D721Med (cell line): ENCODE results near the gene PID1.

Experiments used
- DNase-seq: peaks from one replicate; pipeline ENCODE4 v3.0.0; 2011; ENCODE audit warnings: low spot score; ENCODE audit not compliant: insufficient read length
- FAIRE-seq: peaks from 2 replicates; lab custom pipeline; 2011; peaks lifted over from hg19 to GRCh38; lab: Jason Lieb, UNC
- CTCF ChIP-seq: IDR thresholded peaks from 2 replicates; pipeline ENCODE4 v1.5.1; 2012; ENCODE audit warnings: mild to moderate bottlenecking, control low read depth; ENCODE audit not compliant: insufficient read depth; ENCODE audit errors: missing control alignments

Gene PID1

GRCh38 chr2:229223107-229223506 lies 48.0 kb downstream of the PID1 start:
- no peak for TF ChIP-seq CTCF
- DNase-seq (no peak), FAIRE-seq (no peak)

- DNase-seq (no peak), FAIRE-seq (no peak)
- no peak for TF ChIP-seq CTCF
These were observed 49.4 kb downstream of the PID1 start for GRCh38 chr2:229221641-229222040.

GRCh38 chr2:229220254-229220653 lies 50.8 kb downstream of the PID1 start:
- FAIRE-seq (no peak), DNase-seq (no peak)
- TF ChIP-seq CTCF = no peak

GRCh38 chr2:229218329-229218921 lies 52.7 kb downstream of the PID1 start:
- DNase-seq (no peak), FAIRE-seq (no peak)
- TF ChIP-seq CTCF = no peak

- FAIRE-seq (no peak), DNase-seq (no peak)
- no peak for TF ChIP-seq CTCF
These were observed 58.8 kb downstream of the PID1 start for GRCh38 chr2:229212241-229212640.

GRCh38 chr2:229210641-229211040 lies 60.4 kb downstream of the PID1 start:
- FAIRE-seq = no peak
- TF ChIP-seq CTCF = no peak
- DNase-seq = no peak

GRCh38 chr2:229206548-229206947 lies 64.5 kb downstream of the PID1 start:
- FAIRE-seq (no peak), DNase-seq (no peak)
- no peak for TF ChIP-seq CTCF
